ENCODE data around the gene MMP28. TPM values are rescaled to one million over a fixed set of nuclear protein-coding genes. Genes with fewer than 3 reads are reported as not detected.

MMP28 gene
- total RNA-seq, 1 experiment from 2014 or later = not detected

GRCh38 chr17:35778641-35779196, 16.7 kb downstream of the MMP28 start:
- no peak for DNase-seq

More at GRCh38 chr17:35778641-35779196, 16.7 kb downstream of the MMP28 start:
- Histone ChIP-seq H3K56ac (ENCODE audit: insufficient read length, low read depth, low read length) (no peak overlapping the region), H3K4ac (ENCODE audit: low read depth, low read length) (no peak overlapping the region), H3K23ac (ENCODE audit: insufficient read length, low read depth, low read length) (no peak overlapping the region), H2BK120ac (ENCODE audit: low read depth, low read length, poor library complexity, severe bottlenecking) (no peak overlapping the region), H3K79me1 (ENCODE audit: insufficient read depth, low read depth, low read length, poor library complexity, severe bottlenecking) (no peaks in the 10 kb centered on the region), H3T11ph (ENCODE audit: low read length) (no peak overlapping the region), H3K18ac (ENCODE audit: insufficient read length, low read depth, low read length) (no peak overlapping the region), H2BK15ac (ENCODE audit: low read depth, low read length) (no peak overlapping the region), H3K27me3 (ENCODE audit: insufficient read depth, low read length) (no peaks in the 10 kb centered on the region), H4K5ac (ENCODE audit: insufficient read length, low read depth, low read length) (no peak overlapping the region), H3K27ac (ENCODE audit: insufficient read length, low read depth, low read length) (no peak overlapping the region), H3K79me2 (ENCODE audit: insufficient read depth, low read length) (no peaks in the 10 kb centered on the region), H3K4me2 (ENCODE audit: insufficient read depth, insufficient read length, low read length) (no peak overlapping the region), H2AK5ac (ENCODE audit: insufficient read length, low read length) (no peak overlapping the region), H4K8ac (replicated peaks; ENCODE audit: insufficient read length, low read depth, low read length) (no peak overlapping the region), H3K9ac (ENCODE audit: extremely low read depth, insufficient read length, low read length) (no peak overlapping the region), H3K4me1 (ENCODE audit: insufficient read depth, low read length) (peaks cover 2% of the 10 kb centered on the region; the same call in 1 of the 2 replicates), H3K23me2 (ENCODE audit: insufficient read length, low read depth, low read length, poor library complexity, severe bottlenecking) (no peaks in the 10 kb centered on the region), H4K20me1 (ENCODE audit: control insufficient read depth, insufficient read depth, insufficient read length) (no peaks in the 10 kb centered on the region), H2BK12ac (ENCODE audit: insufficient read length, low read depth, low read length) (no peak overlapping the region), H2BK5ac (ENCODE audit: insufficient read length, low read length) (no peak overlapping the region), H4K91ac (ENCODE audit: insufficient read length, low read depth, low read length) (no peak overlapping the region), H3K14ac (ENCODE audit: insufficient read depth, low read length) (peak overlapping the region; percentile 22; the same call in 1 of the 2 replicates), H3K9me3 (ENCODE audit: control insufficient read depth, low read depth, low read length) (no peaks in the 10 kb centered on the region), H2BK20ac (ENCODE audit: low read depth, low read length, poor library complexity, severe bottlenecking) (no peak overlapping the region), H2AFZ (ENCODE audit: low read length) (no peak overlapping the region)
- H3K9me3 Mint-ChIP-seq = no peaks in the 10 kb centered on the region
- no peak overlapping the region for H3K27ac Mint-ChIP-seq
- no CpG with 5 or more reads among the region's 16 CpGs for WGBS (ENCODE audit: extremely low coverage, insufficient read length, low lambda C conversion rate)
- no peak overlapping the region for H3K4me3 Mint-ChIP-seq
- no peak for TF ChIP-seq CTCF (conservative IDR thresholded peaks at IDR 0.05)
- H3K27me3 Mint-ChIP-seq (ENCODE audit: low read depth) = peaks cover 21% of the 10 kb centered on the region
- H3K4me1 Mint-ChIP-seq = peaks cover 16% of the 10 kb centered on the region in 2 experiments
- H3K36me3 Mint-ChIP-seq (ENCODE audit: insufficient read depth in 1 of 3, low read depth in 3 of 3) = no peaks in the 10 kb centered on the region

Measured in H9 (cell line).